Islet precursor cell (in vitro differentiated cells): ENCODE measurements around the gene LY9.

Source experiments
- DNase-seq: peaks from one replicate; pipeline ENCODE4 v3.0.0-alpha.2; 2018

LY9 gene, protein sequence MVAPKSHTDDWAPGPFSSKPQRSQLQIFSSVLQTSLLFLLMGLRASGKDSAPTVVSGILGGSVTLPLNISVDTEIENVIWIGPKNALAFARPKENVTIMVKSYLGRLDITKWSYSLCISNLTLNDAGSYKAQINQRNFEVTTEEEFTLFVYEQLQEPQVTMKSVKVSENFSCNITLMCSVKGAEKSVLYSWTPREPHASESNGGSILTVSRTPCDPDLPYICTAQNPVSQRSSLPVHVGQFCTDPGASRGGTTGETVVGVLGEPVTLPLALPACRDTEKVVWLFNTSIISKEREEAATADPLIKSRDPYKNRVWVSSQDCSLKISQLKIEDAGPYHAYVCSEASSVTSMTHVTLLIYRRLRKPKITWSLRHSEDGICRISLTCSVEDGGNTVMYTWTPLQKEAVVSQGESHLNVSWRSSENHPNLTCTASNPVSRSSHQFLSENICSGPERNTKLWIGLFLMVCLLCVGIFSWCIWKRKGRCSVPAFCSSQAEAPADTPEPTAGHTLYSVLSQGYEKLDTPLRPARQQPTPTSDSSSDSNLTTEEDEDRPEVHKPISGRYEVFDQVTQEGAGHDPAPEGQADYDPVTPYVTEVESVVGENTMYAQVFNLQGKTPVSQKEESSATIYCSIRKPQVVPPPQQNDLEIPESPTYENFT

DNA sequence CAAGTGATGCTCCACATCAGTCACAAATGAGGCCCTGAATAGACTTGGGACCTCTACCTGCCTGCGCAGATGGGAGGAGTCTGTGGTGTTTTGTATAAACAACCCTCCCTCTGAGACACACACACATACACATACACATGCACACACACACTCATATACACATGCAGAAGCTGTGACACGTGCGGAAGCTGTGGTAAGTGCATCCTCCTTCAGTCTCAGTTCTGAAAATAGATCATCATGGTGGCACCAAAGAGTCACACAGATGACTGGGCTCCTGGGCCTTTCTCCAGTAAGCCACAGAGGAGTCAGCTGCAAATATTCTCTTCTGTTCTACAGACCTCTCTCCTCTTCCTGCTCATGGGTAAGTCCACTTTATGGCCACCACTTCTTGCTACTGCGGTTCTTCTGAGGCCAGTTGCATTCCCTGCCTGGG, at the start of gene LY9:
Gene LY9 (plus strand): TSS at position 224 of the 433 bp plus-strand sequence. CDS start 14 bp downstream, at position 238.
- no peak for DNase-seq

DNA sequence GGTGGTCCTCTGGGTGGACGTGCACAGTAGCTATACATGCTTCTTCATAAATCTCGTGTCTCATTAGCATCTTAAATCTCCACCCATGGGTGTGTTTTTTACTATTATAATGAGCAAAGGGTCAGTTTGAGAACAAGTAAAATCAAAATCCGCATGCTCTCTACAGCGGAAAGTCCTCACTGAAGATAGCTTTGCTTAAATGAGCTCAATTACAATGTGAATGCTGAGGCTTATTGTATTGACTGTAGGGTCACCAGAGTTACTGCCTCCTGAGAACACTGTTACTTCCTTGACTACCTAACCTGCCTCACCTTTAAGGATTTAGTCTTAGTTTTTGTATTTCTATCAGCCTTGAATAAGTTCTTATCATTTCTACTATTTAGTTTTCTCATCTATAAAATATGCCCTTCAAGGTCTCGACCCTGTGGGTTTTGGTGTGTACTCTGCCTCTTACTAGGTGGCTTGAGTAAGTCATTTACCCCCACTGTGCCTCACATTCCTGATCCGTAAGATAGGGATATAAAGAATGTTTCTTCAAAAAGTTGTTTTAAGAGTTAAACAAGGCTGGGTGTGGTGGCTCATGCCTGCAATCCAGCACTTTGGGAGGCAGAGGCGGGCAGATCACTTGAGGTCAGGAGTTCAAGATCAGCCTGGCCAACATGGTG, 49.0 kb upstream of the LY9 start:
- DNase-seq = no peak

DNA sequence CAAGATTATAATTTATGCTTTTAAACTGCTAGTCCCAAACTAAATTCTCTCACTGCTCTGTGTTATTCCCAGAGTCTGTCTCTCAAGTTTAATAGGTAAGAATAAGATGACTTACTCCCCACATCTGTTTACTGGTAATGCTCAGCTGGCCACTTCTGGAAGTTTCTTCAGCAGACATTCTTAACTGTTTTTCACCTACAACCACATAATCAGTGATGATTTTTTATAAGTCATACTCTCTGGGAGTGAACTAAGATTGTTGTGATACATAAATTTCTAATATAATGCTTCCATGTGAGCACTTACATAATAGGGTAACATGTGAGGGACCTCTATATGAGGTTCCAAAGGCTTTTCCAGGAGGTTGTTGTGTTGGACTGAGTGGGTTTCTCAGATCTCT, 48.3 kb upstream of the LY9 start:
- DNase-seq = no peak

DNA sequence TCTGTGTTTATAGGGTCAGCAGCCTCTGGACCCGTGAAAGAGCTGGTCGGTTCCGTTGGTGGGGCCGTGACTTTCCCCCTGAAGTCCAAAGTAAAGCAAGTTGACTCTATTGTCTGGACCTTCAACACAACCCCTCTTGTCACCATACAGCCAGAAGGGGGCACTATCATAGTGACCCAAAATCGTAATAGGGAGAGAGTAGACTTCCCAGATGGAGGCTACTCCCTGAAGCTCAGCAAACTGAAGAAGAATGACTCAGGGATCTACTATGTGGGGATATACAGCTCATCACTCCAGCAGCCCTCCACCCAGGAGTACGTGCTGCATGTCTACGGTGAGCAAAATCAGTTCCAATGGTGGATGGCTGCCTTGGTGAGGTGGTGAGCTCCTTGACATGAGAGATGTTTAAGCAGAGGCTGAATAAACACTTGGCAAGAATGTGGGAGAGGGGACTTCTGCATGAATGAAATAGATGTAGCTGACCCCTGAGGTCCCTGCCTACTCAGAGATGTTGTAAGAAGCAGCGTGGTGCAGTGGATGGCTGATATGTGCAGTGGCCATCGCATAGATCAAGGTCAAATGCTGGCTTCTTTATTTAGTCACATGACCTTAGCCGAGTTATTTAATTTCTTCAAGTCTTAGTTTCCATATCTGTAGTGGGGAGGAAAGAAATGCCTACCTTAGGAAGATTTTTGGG, 47.6 kb upstream of the LY9 start:
- DNase-seq = peak; percentile 67

DNA sequence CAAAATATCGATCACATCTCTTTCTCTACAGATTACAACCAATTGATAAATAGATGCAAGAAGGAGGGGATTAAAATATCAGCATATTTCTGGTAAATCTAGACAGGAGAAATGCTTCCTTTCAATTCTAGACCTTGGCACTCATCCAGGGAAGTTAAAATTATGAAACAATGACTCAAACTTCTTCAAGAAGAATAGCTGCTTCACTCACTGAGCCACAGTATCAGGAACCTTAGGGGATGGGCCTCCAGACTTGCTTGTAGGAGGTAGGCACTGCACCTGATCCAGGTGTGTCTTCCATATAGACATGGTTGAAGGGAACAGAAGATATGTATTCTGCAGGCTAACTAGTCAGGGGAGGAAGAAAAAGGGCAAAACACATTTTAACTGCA, 47.1 kb upstream of the LY9 start:
- no peak for DNase-seq

DNA sequence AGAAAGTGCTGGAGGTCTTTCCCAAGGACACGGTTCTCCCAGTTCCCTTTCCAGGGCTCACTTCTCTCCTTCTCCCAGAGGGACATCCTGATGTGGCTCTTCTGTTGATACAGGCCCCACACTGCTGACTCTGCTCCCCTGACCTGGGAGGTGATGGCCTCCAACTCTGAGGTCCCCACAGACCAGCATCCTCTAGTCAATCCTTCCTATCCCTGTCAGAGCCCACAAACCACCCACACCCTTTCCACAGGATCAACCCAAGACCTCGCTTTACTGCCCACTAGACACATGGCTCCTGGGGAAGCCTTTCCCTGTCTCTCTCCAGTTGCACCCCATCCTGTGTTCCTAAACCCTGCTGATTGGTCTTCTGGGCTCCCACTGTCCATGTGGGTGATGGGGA, 45.4 kb upstream of the LY9 start:
- DNase-seq = no peak

DNA sequence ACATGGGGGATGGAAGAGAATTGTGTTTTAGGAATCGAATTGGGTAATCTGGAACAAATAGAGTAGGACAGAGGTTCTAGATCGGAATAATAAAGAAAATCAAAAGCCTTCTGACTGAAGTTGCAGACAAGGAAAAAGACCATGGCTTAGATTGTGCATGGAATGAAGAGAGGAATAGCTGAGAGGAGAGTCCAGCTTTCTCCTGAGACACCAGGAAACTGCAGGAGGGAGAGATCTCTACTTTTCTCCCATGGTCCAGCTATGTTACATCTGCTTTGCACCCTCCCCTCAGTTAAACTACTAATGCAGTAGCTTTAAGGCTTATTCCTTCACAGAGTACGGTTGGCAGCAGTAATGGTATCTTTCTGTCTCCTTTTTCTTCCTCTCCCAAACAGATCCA, 43.6 kb upstream of the LY9 start:
- no peak for DNase-seq

DNA sequence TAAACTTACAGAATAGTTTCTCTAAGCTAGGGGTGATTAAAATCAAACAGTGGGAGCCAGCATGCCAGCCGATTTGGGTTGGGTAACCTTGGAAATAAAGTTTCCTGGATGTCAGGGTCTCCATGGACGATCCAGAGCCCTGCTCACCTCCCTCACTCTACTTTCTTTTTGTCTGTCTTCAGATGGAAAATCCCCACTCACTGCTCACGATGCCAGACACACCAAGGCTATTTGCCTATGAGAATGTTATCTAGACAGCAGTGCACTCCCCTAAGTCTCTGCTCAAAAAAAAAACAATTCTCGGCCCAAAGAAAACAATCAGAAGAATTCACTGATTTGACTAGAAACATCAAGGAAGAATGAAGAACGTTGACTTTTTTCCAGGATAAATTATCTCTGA, 43.0 kb upstream of the LY9 start:
- DNase-seq = no peak

DNA sequence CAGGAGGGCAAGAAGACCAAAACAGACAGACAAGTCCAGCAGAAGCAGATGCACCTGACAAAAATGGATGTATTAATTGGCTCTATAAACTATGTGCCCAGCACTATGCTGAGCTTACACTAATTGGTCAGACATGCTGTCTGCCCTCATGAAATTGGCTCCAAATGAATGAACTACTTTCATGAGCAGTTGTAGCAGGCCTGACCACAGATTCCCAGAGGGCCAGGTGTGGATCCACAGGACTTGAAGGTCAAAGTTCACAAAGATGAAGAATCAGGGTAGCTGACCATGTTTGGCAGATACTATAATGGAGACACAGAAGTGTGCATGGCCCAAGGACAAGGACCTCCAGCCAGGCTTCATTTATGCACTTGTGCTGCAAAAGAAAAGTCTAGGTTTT, 42.4 kb upstream of the LY9 start:
- DNase-seq = no peak

DNA sequence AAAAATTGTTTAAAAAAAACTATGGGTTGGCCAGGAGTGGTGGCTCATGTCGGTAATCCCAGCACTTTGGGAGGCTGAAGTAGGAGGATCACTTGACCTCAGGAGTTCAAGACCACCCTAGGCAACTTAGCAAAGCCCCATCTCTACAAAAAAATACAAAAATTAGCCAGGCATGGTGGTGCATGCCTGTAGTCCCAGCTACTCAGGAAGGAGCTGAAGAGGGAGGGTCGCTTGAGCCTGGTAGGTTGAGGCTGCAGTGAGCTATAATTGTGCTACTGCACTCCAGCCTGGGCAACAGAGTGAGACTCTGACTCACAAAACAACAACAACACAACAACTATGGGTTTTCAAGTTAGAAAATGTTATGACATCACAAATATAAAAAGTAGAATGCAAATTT, 40.5 kb upstream of the LY9 start:
- DNase-seq = no peak

DNA sequence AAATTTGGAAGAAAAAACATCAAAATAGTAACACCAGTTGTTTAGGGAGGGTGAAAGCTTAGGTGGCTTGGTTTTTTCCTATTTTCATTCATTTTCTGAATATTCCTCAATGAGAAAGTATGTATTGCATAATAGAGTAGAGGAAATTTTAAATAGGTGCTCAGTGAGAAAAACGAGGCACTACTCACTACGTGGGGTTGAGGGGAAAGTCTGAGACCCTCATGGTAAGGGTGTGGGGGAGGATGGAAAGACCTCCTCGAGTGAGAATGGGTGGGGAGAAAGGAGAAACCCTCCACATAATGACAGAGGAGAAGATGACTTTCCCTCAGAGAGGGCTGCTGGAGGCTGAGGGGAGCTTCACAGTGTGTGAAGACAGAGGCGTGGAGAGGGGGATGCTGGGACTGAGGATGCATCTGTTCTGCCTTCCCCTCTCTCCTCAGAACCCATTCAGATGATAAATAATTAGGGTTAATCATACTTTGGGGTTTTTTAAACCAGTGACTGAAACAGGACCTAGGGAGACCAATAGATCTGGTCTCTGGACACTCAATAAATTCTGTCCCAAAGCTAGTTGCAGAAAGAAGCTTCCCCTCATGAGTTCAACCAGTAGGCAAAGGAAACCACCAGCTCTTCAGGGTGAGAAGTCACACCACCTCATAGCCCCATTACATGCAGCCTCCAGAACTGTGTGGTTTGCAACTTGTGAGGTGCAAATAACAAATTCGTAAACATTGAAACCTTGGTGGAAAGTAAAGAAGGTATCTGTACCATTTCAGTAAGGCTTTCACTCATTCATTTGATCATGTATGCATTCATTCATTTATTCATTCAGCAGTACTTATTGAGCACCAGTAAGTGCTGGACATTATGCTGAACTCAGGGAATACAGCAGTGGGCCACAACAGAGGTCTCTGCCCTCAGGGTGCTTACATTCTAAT, 39.8 kb upstream of the LY9 start:
- DNase-seq = no peak

DNA sequence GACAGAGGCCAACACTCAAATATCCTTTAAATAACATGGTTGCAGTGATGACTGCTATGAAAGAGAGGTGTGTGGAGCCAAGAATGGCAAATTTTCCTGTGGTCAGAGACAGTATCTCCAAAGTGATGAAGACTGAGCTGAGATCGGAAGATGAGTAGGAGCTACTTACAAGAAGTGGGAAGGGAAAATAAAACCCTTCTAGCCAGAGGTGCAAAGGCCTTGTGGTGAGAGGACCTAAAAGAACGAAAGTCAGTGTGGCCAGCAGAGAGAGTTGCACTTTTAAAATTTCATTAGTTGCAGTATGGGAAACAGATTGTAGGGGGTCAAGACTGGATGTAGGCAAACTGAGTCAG, 39.1 kb upstream of the LY9 start:
- DNase-seq = no peak

DNA sequence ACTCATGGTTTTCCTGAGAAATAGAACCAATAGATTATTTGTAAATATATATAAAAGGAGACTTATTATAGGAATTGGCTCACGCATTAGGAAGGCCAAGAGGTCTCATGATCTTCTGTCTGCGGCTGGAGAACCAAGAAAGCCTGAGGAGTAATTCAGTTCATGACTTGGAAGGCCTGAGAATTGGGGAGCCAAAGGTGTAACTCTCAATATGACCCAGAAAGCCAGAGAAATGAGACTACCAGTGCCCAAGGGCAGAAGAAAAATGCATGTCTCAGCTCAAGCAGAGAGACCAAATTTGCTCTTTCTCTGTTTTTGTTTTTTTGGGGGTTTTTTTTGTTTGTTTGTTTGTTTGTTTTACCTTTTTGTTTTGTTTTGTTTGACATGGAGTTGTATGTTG, 37.5 kb upstream of the LY9 start:
- no peak for DNase-seq

DNA sequence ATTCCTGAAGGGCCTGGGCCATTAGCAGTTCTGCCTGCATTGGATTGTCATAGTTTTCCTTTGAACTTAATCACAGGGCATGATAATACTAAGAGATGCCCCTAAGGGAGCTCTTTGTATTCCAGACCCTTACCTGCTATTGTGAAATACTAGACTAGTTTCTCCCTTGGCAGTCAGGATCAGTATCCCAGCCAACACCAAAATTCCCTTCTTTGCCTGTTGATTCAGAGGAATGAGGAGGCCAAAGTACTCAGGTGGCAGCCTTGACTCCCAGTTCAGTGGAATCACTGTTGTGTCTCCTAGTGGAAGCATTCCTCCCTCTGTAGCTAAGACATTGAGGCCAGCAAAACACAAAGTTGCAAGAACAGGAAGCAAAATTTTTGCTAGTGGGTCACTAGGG, 36.2 kb upstream of the LY9 start:
- no peak for DNase-seq

DNA sequence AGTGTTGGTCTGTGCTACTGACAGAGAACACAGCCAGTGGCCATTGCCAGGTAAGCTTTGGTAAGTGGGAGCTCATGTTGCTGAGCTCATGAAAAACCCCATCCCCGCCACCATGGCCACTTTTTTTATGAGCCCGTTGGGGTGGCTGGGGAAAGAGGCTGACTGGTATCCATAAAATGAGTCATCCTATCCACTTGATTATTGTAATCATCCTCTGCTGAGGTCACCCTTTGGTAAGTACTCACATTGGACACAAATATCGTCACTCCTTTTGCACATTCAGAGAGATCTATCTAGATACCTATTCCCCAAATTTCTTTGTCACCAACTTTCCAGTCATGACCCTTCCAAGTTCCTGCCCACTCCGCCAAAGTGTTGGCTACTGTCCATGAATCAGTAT, 34.9 kb upstream of the LY9 start:
- DNase-seq = no peak

DNA sequence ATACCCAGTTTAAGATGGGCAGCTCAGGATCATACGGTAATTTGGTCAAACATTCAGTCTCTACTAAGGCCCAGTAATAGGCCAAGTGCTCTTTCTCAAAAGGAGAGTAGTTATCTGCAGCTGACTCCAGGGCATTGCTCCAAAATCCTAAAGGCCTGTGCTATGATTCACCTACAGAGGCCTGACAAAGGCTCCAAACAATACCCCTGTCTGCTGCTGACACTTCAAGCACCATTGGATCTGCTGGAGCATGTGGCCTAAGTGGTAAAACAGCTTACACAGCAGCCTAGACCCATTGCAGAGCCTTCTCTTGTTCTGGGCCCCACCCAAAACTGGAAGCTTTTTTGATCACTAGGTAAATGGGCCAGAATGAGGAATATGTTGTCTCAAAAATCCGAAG, 34.1 kb upstream of the LY9 start:
- peak; percentile 79 for DNase-seq

DNA sequence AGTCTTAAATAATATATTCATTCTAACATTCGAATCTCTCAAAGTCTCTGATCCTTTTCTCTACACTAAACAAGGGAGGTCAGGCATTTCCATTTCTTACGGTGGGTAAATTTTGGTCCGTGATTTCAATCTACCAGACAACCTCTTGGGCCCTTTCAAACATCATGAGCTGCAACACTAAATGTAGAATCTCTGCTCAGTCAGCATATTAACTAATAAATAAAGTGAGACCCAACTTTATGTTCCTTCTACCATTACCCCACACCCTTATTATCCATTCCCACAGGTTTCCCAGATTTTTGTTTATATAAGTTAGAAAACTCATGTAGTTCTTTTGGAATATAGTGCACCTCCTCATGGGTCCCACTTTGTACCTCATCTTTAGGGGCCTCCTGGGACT, 32.0 kb upstream of the LY9 start:
- DNase-seq = no peak

DNA sequence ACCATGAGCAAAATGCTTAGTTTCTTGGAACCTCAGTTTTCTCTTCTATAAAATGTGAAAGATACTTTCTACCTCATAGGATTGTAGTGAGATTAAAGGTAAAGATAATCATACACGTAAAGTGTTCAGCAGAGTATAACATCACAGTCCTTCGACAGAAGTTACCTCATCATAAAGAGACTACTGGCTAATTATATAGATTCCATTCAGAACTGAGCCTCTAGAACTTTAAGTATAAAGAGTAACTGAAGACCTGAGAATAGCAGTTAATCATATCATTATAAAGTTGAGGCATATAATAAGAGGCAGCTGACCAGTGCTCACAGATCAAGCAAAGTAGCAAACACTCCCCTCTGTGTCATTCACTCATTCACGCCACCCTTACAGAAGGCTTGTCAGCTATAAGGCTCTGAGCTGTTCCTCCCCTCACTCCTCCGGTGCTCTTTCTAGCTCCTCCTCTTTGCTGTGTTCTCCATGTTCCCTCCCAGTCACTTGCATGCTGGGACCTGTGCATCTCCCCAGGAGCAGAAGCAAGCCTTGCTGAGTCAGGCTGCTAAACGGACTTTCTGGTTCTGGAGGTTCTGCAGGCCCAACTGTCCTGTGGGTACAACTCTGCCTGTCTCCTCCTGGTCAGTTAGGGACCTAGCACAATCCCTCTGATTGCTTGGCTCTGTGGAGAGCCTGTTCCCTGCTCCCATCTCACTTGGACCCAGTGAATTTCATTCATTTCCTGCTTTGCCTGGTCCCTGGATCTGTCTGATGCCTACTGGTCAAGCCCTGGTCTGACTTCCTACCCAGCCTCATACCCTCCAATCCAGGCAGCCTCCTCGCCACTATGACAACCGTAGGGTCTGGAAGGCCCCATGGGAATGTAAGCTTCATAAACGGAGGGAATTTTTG, 28.3 kb upstream of the LY9 start:
- peak; percentile 51 for DNase-seq

DNA sequence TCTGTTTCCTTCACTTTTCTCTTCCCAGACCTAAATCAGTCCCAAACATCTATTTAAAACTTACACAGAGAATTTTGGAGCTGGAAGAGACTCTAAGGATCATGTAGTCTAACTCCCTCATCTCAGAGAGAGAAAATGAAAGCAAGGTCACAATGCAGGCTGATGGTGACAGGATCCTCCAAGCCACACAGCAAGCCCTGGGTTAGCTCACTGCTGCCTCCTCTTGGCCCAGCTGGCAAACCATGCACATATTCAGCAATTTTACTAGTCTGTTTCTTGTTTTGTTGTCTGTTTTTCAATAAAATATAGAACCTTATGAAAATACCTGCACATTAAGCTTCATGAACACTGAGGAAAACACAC, 27.7 kb upstream of the LY9 start:
- peak; percentile 59 for DNase-seq

DNA sequence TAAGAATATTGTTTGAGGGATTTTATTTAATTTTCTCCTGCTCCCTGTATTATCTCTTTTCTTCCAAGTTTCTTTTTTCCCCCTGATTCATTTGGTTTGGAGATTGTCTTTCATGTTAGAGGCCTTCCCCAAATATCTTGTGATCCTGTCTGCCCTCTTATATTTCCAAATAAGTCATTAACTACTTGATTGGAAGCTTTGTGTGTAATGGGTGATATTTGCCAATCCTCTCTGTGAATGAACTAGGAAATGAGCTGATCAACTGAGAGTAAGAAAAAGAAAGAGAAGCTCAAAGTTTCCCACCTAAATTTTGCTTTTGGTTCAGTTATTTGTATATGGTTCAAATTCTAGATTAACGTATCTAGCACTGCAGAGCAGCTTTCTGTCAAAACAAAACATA, 23.6 kb upstream of the LY9 start:
- no peak for DNase-seq

DNA sequence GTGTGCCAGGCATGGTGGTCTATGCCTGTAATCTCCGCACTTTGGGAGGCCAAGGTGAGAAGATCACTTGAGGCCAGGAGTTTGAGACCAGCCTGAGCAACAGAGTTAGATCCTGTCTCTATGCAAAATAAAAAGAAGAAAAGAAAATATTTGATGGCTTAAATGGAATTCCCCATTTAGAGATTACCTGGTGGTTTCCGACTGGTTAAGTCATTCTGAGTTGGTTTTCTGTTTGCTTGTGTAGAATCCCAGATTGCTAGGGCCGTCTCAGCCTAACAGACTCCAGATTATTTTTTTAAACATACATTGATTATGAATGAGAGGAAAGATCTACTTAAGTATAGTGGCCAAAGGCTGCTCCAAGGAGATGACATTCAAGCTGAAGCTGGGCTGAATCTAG, 22.9 kb upstream of the LY9 start:
- DNase-seq = no peak
